Transverse colon (tissue), 3 donors: ENCODE measurements around the gene TIMM29.

Source experiments
- CTCF ChIP-seq, 5 experiments: fragments of 200-600 bp in 3 of 5; fragments of 450-650 bp in 2 of 5; sonication (generic) in 3 of 5; IDR thresholded peaks; 1 replicate in 2 of 5; 2 replicates in 3 of 5; pipeline ENCODE4 v1.5.1; 2016 to 2017; ENCODE audit warnings: antibody characterized with exemption in 5 of 5, inconsistent platforms in 3 of 5, mild to moderate bottlenecking in 2 of 5, moderate library complexity in 1 of 5
- EP300 ChIP-seq: sonication (generic); formaldehyde crosslinking; IDR thresholded peaks from one replicate; pipeline ENCODE4 v1.6.1; 2017; ENCODE audit warnings: antibody characterized with exemption, low read depth
- POLR2A ChIP-seq: fragments of 450-650 bp; IDR thresholded peaks from one replicate; pipeline ENCODE4 v1.6.1; 2016; ENCODE audit warnings: antibody characterized with exemption, mild to moderate bottlenecking, moderate library complexity

GRCh38 chr19:10968527-10969135 is 40.0 kb downstream of the TIMM29 start:
- TF ChIP-seq CTCF (IDR thresholded peaks at IDR 0.05): peak in 2 of 5 experiments; percentile 20 to 46
- TF ChIP-seq EP300: no peak
- no peak for TF ChIP-seq POLR2A
